Endothelial cell of umbilical vein (primary cell): ENCODE measurements around the gene RPS16. TPM values are rescaled to one million over a fixed set of nuclear protein-coding genes. Genes with fewer than 3 reads are reported as not detected.

ENCODE experiments used
- BruUV-seq: library from RNA; stranded (reverse); fragments of 400-500 nt; replicated peaks from 2 replicates; lab custom pipeline; 2021; lab: Mats Ljungman, UMichigan
- CTCF ChIA-PET: fragments of 300-600, 350-600 bp; sonication (Branson Sonifier 250); formaldehyde crosslinking; loops from one replicate; lab custom pipeline; 2021; ENCODE audit warnings: antibody characterized with exemption, inconsistent platforms; lab: Charles Lee
- POLR2A ChIA-PET: fragments of 300-600, 350-600 bp; sonication (Branson Sonifier 250); formaldehyde crosslinking; loops from one replicate; lab custom pipeline; 2021; ENCODE audit warnings: antibody characterized with exemption, inconsistent platforms; lab: Charles Lee
- DNase-seq: peaks from one replicate; pipeline ENCODE4 v3.0.0-alpha.2; 2011; ENCODE audit warnings: low read depth, low spot score
- FAIRE-seq: peaks from 2 replicates; lab custom pipeline; 2011; peaks lifted over from hg19 to GRCh38; lab: Jason Lieb, UNC
- H2AFZ ChIP-seq: 2 replicates; pipeline ENCODE4 v1.6.0; 2012; ENCODE audit warnings: low read depth, low read length, control low read depth, inconsistent platforms
- H3K27ac ChIP-seq: 2 replicates; pipeline ENCODE4 v1.5.1; 2011; ENCODE audit warnings: low read depth, mild to moderate bottlenecking, control low read depth, low read length, moderate library complexity; ENCODE audit not compliant: insufficient read depth
- H3K27me3 ChIP-seq, 2 experiments: 2 replicates each; pipeline versions ENCODE4 v1.6.0 to v1.6.1; 2011; ENCODE audit warnings: low read length in 2 of 2, mixed read lengths in 1 of 2; ENCODE audit not compliant: control insufficient read depth in 2 of 2, insufficient read depth in 2 of 2
- H3K36me3 ChIP-seq, 2 experiments: 2 replicates in 1 of 2; 3 replicates in 1 of 2; pipeline ENCODE4 v1.5.1; 2011; ENCODE audit warnings: low read length in 2 of 2, mild to moderate bottlenecking in 1 of 2, moderate library complexity in 1 of 2; ENCODE audit not compliant: control insufficient read depth in 2 of 2, insufficient read depth in 2 of 2; ENCODE audit errors: extremely low read depth in 1 of 2
- H3K4me1 ChIP-seq: 3 replicates; pipeline ENCODE4 v1.5.1; 2011; ENCODE audit warnings: mild to moderate bottlenecking, low read length; ENCODE audit not compliant: control insufficient read depth, insufficient read depth; ENCODE audit errors: extremely low read depth
- H3K4me2 ChIP-seq: 2 replicates; pipeline ENCODE4 v1.6.1; 2011; ENCODE audit warnings: low read length, control low read depth, mixed read lengths; ENCODE audit not compliant: insufficient read depth
- H3K4me3 ChIP-seq, 3 experiments: fragments of 200-600 bp in 1 of 3; sonication (generic), shearing (Covaris generic) in 1 of 3; replicated peaks in 1 of 3; 2 replicates each; pipeline ENCODE4 v1.5.1; 2011 to 2016; ENCODE audit warnings: control low read depth in 3 of 3, low read length in 3 of 3, mild to moderate bottlenecking in 2 of 3, inconsistent platforms in 1 of 3, low read depth in 1 of 3, moderate library complexity in 1 of 3; ENCODE audit not compliant: insufficient read depth in 1 of 3
- H3K79me2 ChIP-seq: 2 replicates; pipeline ENCODE4 v1.6.0; 2012; ENCODE audit warnings: low read length, inconsistent platforms; ENCODE audit not compliant: control insufficient read depth, insufficient read depth
- H3K9ac ChIP-seq: replicated peaks from 2 replicates; pipeline ENCODE3; 2011; ENCODE audit warnings: low read length, control low read depth; ENCODE audit not compliant: insufficient read depth; ENCODE audit errors: extremely low read depth
- H3K9me1 ChIP-seq: replicated peaks from 3 replicates; pipeline ENCODE4 v1.6.0; 2011; ENCODE audit warnings: mild to moderate bottlenecking, low read length; ENCODE audit not compliant: control insufficient read depth, insufficient read depth; ENCODE audit errors: extremely low read depth
- H3K9me3 ChIP-seq: replicated peaks from 2 replicates; pipeline ENCODE4 v1.5.1; 2012; ENCODE audit warnings: low read length, inconsistent platforms; ENCODE audit not compliant: control insufficient read depth, insufficient read depth
- H4K20me1 ChIP-seq: replicated peaks from 2 replicates; pipeline ENCODE3; 2011; ENCODE audit warnings: mild to moderate bottlenecking, low read length; ENCODE audit not compliant: control insufficient read depth, insufficient read depth; ENCODE audit errors: extremely low read depth
- CTCF ChIP-seq, 2 donors: IDR thresholded peaks; 1 replicate in 1 of 2; 2 replicates in 1 of 2; pipeline ENCODE4 v1.5.1; 2011; ENCODE audit warnings: low read length in 2 of 2, mild to moderate bottlenecking in 2 of 2, moderate library complexity in 2 of 2, control low read depth in 1 of 2, inconsistent platforms in 1 of 2, low read depth in 1 of 2; ENCODE audit not compliant: insufficient read depth in 1 of 2; ENCODE audit errors: extremely low read depth in 1 of 2
- EZH2 ChIP-seq: IDR thresholded peaks from 2 replicates; pipeline ENCODE4 v1.6.1; 2012; ENCODE audit warnings: borderline replicate concordance, low read depth, mild to moderate bottlenecking, moderate library complexity, low read length, inconsistent platforms; ENCODE audit not compliant: severe bottlenecking
- FOS ChIP-seq: IDR thresholded peaks from 2 replicates; pipeline ENCODE4 v1.6.1; 2011; ENCODE audit warnings: mild to moderate bottlenecking, low read length, moderate library complexity, borderline replicate concordance; ENCODE audit not compliant: insufficient read depth
- GATA2 ChIP-seq: IDR thresholded peaks from 2 replicates; pipeline ENCODE4 v1.7.0; 2011; ENCODE audit warnings: low read depth, mild to moderate bottlenecking, moderate library complexity, mixed read lengths, low read length; ENCODE audit not compliant: insufficient read length, insufficient read depth
- JUN ChIP-seq: IDR thresholded peaks from 2 replicates; pipeline ENCODE4 v1.6.1; 2011; ENCODE audit warnings: borderline replicate concordance, low read depth; ENCODE audit not compliant: insufficient read length, insufficient read depth
- MAX ChIP-seq: IDR thresholded peaks from 2 replicates; pipeline ENCODE4 v1.6.1; 2011; ENCODE audit not compliant: insufficient read depth, insufficient read length
- MYC ChIP-seq: IDR thresholded peaks from one replicate; pipeline ENCODE4 v1.6.1; 2011; ENCODE audit warnings: mild to moderate bottlenecking, low read depth, low read length
- POLR2A ChIP-seq: IDR thresholded peaks from 2 replicates; pipeline ENCODE4 v1.6.1; 2012; ENCODE audit warnings: low read depth, mild to moderate bottlenecking, control low read depth, low read length
- POLR2AphosphoS5 ChIP-seq: IDR thresholded peaks from 2 replicates; pipeline ENCODE4 v1.6.1; 2012; ENCODE audit warnings: low read depth, mild to moderate bottlenecking, control low read depth, low read length, moderate library complexity; ENCODE audit not compliant: insufficient read depth
- dilution Hi-C: fragments of 300-500 bp; cut with MboI; formaldehyde crosslinking; loops from one replicate; pipeline ENCODE4 v1.15.0; 2019; ENCODE audit warnings: low sequenced_read_pairs; ENCODE audit not compliant: extremely low pct_ligation_motif_present
- intact Hi-C: fragments of 100-400 bp; cut with micrococcal nuclease; formaldehyde crosslinking; loops from one replicate; pipeline ENCODE4 v1.10.0; 2022
- polyA plus RNA-seq, 4 experiments: library from polyadenylated mRNA; depleted of rRNA in 3 of 4; stranded (reverse) in 3 of 4; unstranded in 1 of 4; fragments of >200 nt; gene quantifications; 2 replicates each; pipeline versions ENCODE4 v1.2.1 to v1.2.3, GENCODE V29; 2011 to 2012; ENCODE audit warnings: missing spikeins in 1 of 4
- total RNA-seq: library from RNA; stranded (reverse); gene quantifications from 2 replicates; pipeline ENCODE4 v1.2.3, GENCODE V29; 2021

The RPS16 gene
- total and polyA plus RNA-seq, 2 donors (not counting 3 experiments of a cell fraction or from before 2014, with no cell fraction given) = 1,768 to 5,244 TPM

- H4K20me1 ChIP-seq = no peaks in the 10 kb centered on the region
- no peak overlapping the region for H2AFZ ChIP-seq
- peaks cover 8% of the 10 kb centered on the region for H3K79me2 ChIP-seq
- no peak overlapping the region for H3K4me3 ChIP-seq
- dilution Hi-C loops (no loop called here), intact Hi-C loops (no loop called here)
- H3K4me2 ChIP-seq = no peak overlapping the region
- BruUV-seq = no TSS peak
- no peak overlapping the region for H3K9ac ChIP-seq
- H3K27ac ChIP-seq = no peak overlapping the region
- FAIRE-seq (no peak), DNase-seq (no peak)
- peaks cover 8 to 43% of the 10 kb centered on the region in 2 experiments for H3K36me3 ChIP-seq
- ChIA-PET POLR2A (no interaction called here), CTCF (no interaction called here)
- peaks cover 4% of the 10 kb centered on the region for H3K4me1 ChIP-seq
- TF ChIP-seq CTCF (IDR thresholded peaks at IDR 0.05; ENCODE audit: extremely low read depth in 1 of 2, insufficient read depth in 1 of 2, low read depth in 1 of 2, low read length in 2 of 2) = no peak
- no peak for TF ChIP-seq EZH2
- TF ChIP-seq POLR2AphosphoS5 = no peak
- no peak for TF ChIP-seq JUN
- no peak for TF ChIP-seq FOS
- no peak for TF ChIP-seq MAX
- TF ChIP-seq MYC = no peak
- TF ChIP-seq POLR2A = no peak
- TF ChIP-seq GATA2 = no peak
- H3K9me3 ChIP-seq = no peaks in the 10 kb centered on the region
- H3K9me1 ChIP-seq = no peaks in the 10 kb centered on the region
- no peaks in the 10 kb centered on the region for H3K27me3 ChIP-seq
These were observed 16.7 kb downstream of the RPS16 start for GRCh38 chr19:39419003-39419402.
